H1 (cell line): Measurements from ENCODE around the gene DAAM1. TPM values are rescaled to one million over a fixed set of nuclear protein-coding genes. Genes with fewer than 3 reads are reported as not detected.

Experiments used
- CTCF ChIA-PET: fragments of 300-600 bp; sonication (Branson Sonifier 250); formaldehyde crosslinking; loops from one replicate; lab custom pipeline; 2021; ENCODE audit not compliant: partially characterized antibody; lab: Charles Lee
- POLR2A ChIA-PET: fragments of 300-600 bp; sonication (Branson Sonifier 250); formaldehyde crosslinking; loops from one replicate; lab custom pipeline; 2021; ENCODE audit warnings: inconsistent platforms; ENCODE audit not compliant: partially characterized antibody; lab: Charles Lee
- DNase-seq, 2 experiments: peaks; one replicate each; pipeline versions ENCODE4 v3.0.0 to v3.0.0-alpha.2; 2010 to 2022; ENCODE audit warnings: low spot score in 2 of 2, low read depth in 1 of 2, mixed read lengths in 1 of 2
- FAIRE-seq: peaks from 2 replicates; lab custom pipeline; 2011; peaks lifted over from hg19 to GRCh38; lab: Jason Lieb, UNC
- H2AFZ ChIP-seq: 2 replicates; pipeline ENCODE4 v1.8.1; 2012; ENCODE audit warnings: low read length, inconsistent platforms
- H2AK5ac ChIP-seq: 2 replicates; pipeline ENCODE4 v1.6.1; 2013; ENCODE audit warnings: low read depth, low read length
- H2BK120ac ChIP-seq: replicated peaks from 2 replicates; pipeline ENCODE3; 2013; ENCODE audit warnings: low read depth, low read length, inconsistent platforms
- H2BK12ac ChIP-seq: 2 replicates; pipeline ENCODE4 v1.6.1; 2013; ENCODE audit warnings: low read depth, low read length
- H2BK15ac ChIP-seq: 2 replicates; pipeline ENCODE4 v1.6.1; 2013; ENCODE audit warnings: low read length
- H2BK20ac ChIP-seq: 2 replicates; pipeline ENCODE4 v1.6.1; 2013; ENCODE audit warnings: low read length
- H2BK5ac ChIP-seq: 2 replicates; pipeline ENCODE4 v1.6.1; 2013; ENCODE audit warnings: low read depth, low read length
- H3K14ac ChIP-seq: 2 replicates; pipeline ENCODE4 v1.6.1; 2013; ENCODE audit warnings: inconsistent platforms; ENCODE audit not compliant: insufficient read length
- H3K18ac ChIP-seq: 2 replicates; pipeline ENCODE4 v1.6.1; 2013; ENCODE audit warnings: low read length; ENCODE audit errors: extremely low read depth
- H3K23ac ChIP-seq: 2 replicates; pipeline ENCODE4 v1.6.1; 2013; ENCODE audit warnings: inconsistent platforms; ENCODE audit not compliant: insufficient read length
- H3K23me2 ChIP-seq: 2 replicates; pipeline ENCODE4 v1.6.1; 2013; ENCODE audit warnings: low read depth, low read length
- H3K27ac ChIP-seq: 2 replicates; pipeline ENCODE4 v1.6.1; 2011; ENCODE audit warnings: low read depth, low read length, inconsistent platforms
- H3K27me3 ChIP-seq, 4 experiments: replicated peaks in 1 of 4; 1 replicate in 1 of 4; 2 replicates in 3 of 4; pipeline versions ENCODE4 v1.6.1 to v1.8.1; 2011 to 2013; ENCODE audit warnings: low read length in 3 of 4, mild to moderate bottlenecking in 3 of 4, inconsistent platforms in 2 of 4, mixed read lengths in 2 of 4, moderate library complexity in 1 of 4; ENCODE audit not compliant: control insufficient read depth in 3 of 4, insufficient read depth in 3 of 4; ENCODE audit errors: extremely low read depth in 1 of 4
- H3K36me3 ChIP-seq, 4 experiments: 2 replicates each; pipeline versions ENCODE4 v1.6.1 to v1.8.1; 2011 to 2013; ENCODE audit warnings: mild to moderate bottlenecking in 4 of 4, low read length in 3 of 4, moderate library complexity in 2 of 4, control low read depth in 1 of 4, inconsistent platforms in 1 of 4; ENCODE audit not compliant: insufficient read depth in 4 of 4, control insufficient read depth in 2 of 4
- H3K4ac ChIP-seq: replicated peaks from 2 replicates; pipeline ENCODE3; 2013; ENCODE audit warnings: low read length, low read depth, mixed read lengths, inconsistent platforms; ENCODE audit not compliant: insufficient read length
- H3K4me1 ChIP-seq, 4 experiments: replicated peaks in 1 of 4; 1 replicate in 1 of 4; 2 replicates in 3 of 4; pipeline versions ENCODE4 v1.6.1 to v1.8.1; 2011 to 2013; ENCODE audit warnings: low read length in 3 of 4, inconsistent platforms in 2 of 4, mixed read lengths in 1 of 4; ENCODE audit not compliant: insufficient read depth in 4 of 4, control insufficient read depth in 3 of 4
- H3K4me2 ChIP-seq, 2 experiments: 2 replicates each; pipeline versions ENCODE4 v1.6.1 to v1.8.1; 2011 to 2013; ENCODE audit warnings: low read depth in 2 of 2, low read length in 2 of 2, control low read depth in 1 of 2, inconsistent platforms in 1 of 2, mild to moderate bottlenecking in 1 of 2; ENCODE audit not compliant: insufficient read depth in 1 of 2
- H3K4me3 ChIP-seq, 4 experiments: fragments of 200-600, 300-600 bp in 1 of 4; sonication (generic), shearing (Covaris generic), sonication (Bioruptor Twin) in 1 of 4; 2 replicates each; pipeline versions ENCODE4 v1.5.1 to v1.8.1; 2011 to 2016; ENCODE audit warnings: low read length in 4 of 4, low read depth in 3 of 4, control low read depth in 2 of 4, inconsistent platforms in 2 of 4, mild to moderate bottlenecking in 2 of 4, mixed read lengths in 1 of 4, moderate library complexity in 1 of 4; ENCODE audit not compliant: insufficient read depth in 2 of 4; ENCODE audit errors: extremely low read depth in 1 of 4
- H3K56ac ChIP-seq: replicated peaks from 2 replicates; pipeline ENCODE3; 2013; ENCODE audit warnings: low read depth, mild to moderate bottlenecking, mixed read lengths, low read length, inconsistent platforms; ENCODE audit not compliant: insufficient read length
- H3K79me1 ChIP-seq: 2 replicates; pipeline ENCODE4 v1.6.1; 2013; ENCODE audit warnings: low read depth, low read length, control low read depth
- H3K79me2 ChIP-seq, 2 experiments: 2 replicates each; pipeline versions ENCODE4 v1.6.1 to v1.8.1; 2012 to 2013; ENCODE audit warnings: low read length in 2 of 2, mild to moderate bottlenecking in 2 of 2, inconsistent platforms in 1 of 2; ENCODE audit not compliant: insufficient read depth in 2 of 2, control insufficient read depth in 1 of 2
- H3K9ac ChIP-seq, 4 experiments: replicated peaks in 1 of 4; 1 replicate in 1 of 4; 2 replicates in 3 of 4; pipeline versions ENCODE4 v1.6.1 to v1.8.1; 2011 to 2013; ENCODE audit warnings: low read depth in 3 of 4, low read length in 3 of 4, control low read depth in 2 of 4, mild to moderate bottlenecking in 2 of 4, moderate library complexity in 2 of 4, inconsistent platforms in 1 of 4; ENCODE audit errors: extremely low read depth in 1 of 4
- H3K9me3 ChIP-seq, 2 experiments: 2 replicates each; pipeline versions ENCODE4 v1.6.1 to v1.8.1; 2012 to 2013; ENCODE audit warnings: mild to moderate bottlenecking in 2 of 2, moderate library complexity in 2 of 2, control low read depth in 1 of 2, inconsistent platforms in 1 of 2, low read depth in 1 of 2, low read length in 1 of 2, mixed read lengths in 1 of 2; ENCODE audit not compliant: insufficient read depth in 2 of 2
- H4K20me1 ChIP-seq, 2 experiments: replicated peaks in 1 of 2; 2 replicates each; pipeline versions ENCODE3 to v1.8.1; 2011 to 2013; ENCODE audit warnings: inconsistent platforms in 2 of 2, low read length in 2 of 2, mild to moderate bottlenecking in 1 of 2; ENCODE audit not compliant: insufficient read depth in 2 of 2, control insufficient read depth in 1 of 2
- H4K5ac ChIP-seq: 2 replicates; pipeline ENCODE4 v1.6.1; 2013; ENCODE audit warnings: low read length, low read depth, mixed read lengths, inconsistent platforms; ENCODE audit not compliant: insufficient read length
- H4K8ac ChIP-seq: 2 replicates; pipeline ENCODE4 v1.8.0; 2013; ENCODE audit warnings: mild to moderate bottlenecking, moderate library complexity, low read length, inconsistent platforms; ENCODE audit not compliant: insufficient read depth; ENCODE audit errors: extremely low read depth
- H4K91ac ChIP-seq: replicated peaks from 2 replicates; pipeline ENCODE3; 2013; ENCODE audit warnings: low read length, mixed read lengths, inconsistent platforms; ENCODE audit not compliant: insufficient read length
- EZH2 ChIP-seq: fragments of 200-600 bp; sonication (generic); IDR thresholded peaks from 2 replicates; pipeline ENCODE4 v1.7.1; 2012; ENCODE audit warnings: low read depth, mild to moderate bottlenecking, moderate library complexity, low read length, inconsistent platforms; ENCODE audit not compliant: severe bottlenecking
- HDAC2 ChIP-seq, 2 experiments: fragments of 300-600 bp in 1 of 2; sonication (generic) in 1 of 2; IDR thresholded peaks; 2 replicates each; pipeline ENCODE4 v1.6.1; 2011 to 2012; ENCODE audit warnings: low read depth in 2 of 2, low read length in 2 of 2, mild to moderate bottlenecking in 2 of 2, moderate library complexity in 2 of 2, borderline replicate concordance in 1 of 2, inconsistent platforms in 1 of 2
- NANOG ChIP-seq: IDR thresholded peaks from 2 replicates; pipeline ENCODE4 v1.6.1; 2011; ENCODE audit warnings: low read length, low read depth, mild to moderate bottlenecking, inconsistent platforms; ENCODE audit not compliant: insufficient read depth, poor library complexity, severe bottlenecking
- RXRA ChIP-seq: IDR thresholded peaks from 2 replicates; pipeline ENCODE4 v1.6.1; 2011; ENCODE audit warnings: low read depth, mild to moderate bottlenecking, low read length, moderate library complexity; ENCODE audit not compliant: insufficient read depth
- SIRT6 ChIP-seq: IDR thresholded peaks from one replicate; pipeline ENCODE4 v1.7.1; 2012; ENCODE audit warnings: low read length, inconsistent platforms
- TCF12 ChIP-seq: IDR thresholded peaks from 2 replicates; pipeline ENCODE4 v1.6.1; 2011; ENCODE audit warnings: low read depth, mild to moderate bottlenecking, low read length
- WGBS, 2 experiments: shearing (Covaris generic) in 1 of 2; methylation state at CpG; one replicate each; pipeline versions ENCODE4 v1.1.6 to v1.1.7; 2013 to 2015; ENCODE audit warnings: low lambda C conversion rate in 2 of 2, mixed read lengths in 2 of 2, inconsistent platforms in 1 of 2, low coverage in 1 of 2, missing lambda C conversion rate in 1 of 2; ENCODE audit not compliant: insufficient replicate concordance in 2 of 2, insufficient coverage in 1 of 2, insufficient read length in 1 of 2; ENCODE audit errors: extremely low coverage in 1 of 2, missing lambda C conversion rate in 1 of 2; 5-methylcytosine and 5-hydroxymethylcytosine counted together
- polyA plus RNA-seq, 7 experiments: library from polyadenylated mRNA; depleted of rRNA in 3 of 7; stranded (reverse) in 5 of 7; unstranded in 2 of 7; fragments of >200 nt in 5 of 7; fragments of 200-250 nt in 2 of 7; gene quantifications; 1 replicate in 5 of 7; 2 replicates in 1 of 7; 4 replicates in 1 of 7; pipeline versions ENCODE4 v1.2.1 to v1.2.3, GENCODE V29; 2011 to 2013; ENCODE audit warnings: missing spikeins in 2 of 7, mixed read lengths in 2 of 7
- total RNA-seq: library from RNA; stranded (reverse); fragmentation: NEBNext Ultra II Directional; extraction: Animal tissue kit (Norgen Biotek cat#: 25700); gene quantifications from 2 replicates; pipeline ENCODE4 v1.2.1, GENCODE V29; 2021
- TF ChIP-seq, protein P1 (sequence below): IDR thresholded peaks from 2 replicates; pipeline ENCODE4 v1.6.1; 2012; ENCODE audit warnings: low read length, inconsistent platforms

The DAAM1 gene
- total and polyA plus RNA-seq, 2 of the 8 experiments (the other 6 are each of a cell fraction or from before 2014, with no cell fraction given) = 5.0 to 44.9 TPM

DNA sequence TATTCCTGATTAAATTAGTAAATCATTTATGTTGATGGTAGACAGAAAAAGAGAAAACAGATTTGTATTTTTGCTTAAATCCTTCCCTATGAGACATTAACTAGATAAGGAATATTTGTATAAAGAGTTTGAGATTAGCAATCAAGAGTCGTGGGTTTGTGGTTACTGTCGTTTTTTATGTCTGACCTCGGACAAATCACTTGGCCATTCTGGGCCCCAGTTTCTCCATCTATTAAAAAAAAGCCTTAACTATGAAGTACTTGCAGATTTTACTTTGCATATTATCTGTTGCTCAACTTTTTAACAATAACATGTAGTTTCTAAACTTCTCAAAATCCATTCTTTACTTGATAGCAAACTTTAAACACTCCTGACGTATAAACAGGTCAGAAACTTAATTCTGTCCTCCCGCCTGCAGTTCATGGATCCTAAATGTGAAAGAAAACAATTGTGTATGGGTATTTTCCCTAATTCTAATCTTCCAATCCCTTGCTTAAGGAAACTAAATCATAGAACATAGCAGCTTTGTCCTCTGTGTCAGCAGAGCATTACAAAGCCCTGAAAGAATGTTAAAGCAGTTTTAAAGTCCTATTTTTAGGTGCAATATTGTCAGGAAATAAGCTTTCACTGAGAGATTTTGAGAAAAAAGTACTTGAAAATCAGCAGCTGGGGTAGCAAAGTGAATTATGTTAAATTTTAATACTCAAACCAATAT, 158.5 kb downstream of the DAAM1 start:
- H3K14ac ChIP-seq = no peak overlapping the region
- no peak overlapping the region for H2AFZ ChIP-seq
- no peak overlapping the region for H4K5ac ChIP-seq
- H2BK15ac ChIP-seq = no peak overlapping the region
- peaks cover 0 to 3% (median 3%) of the 10 kb centered on the region in 4 experiments; a peak in 4 of 8 replicates for H3K36me3 ChIP-seq
- H4K20me1 ChIP-seq = peaks cover 0 to 2% of the 10 kb centered on the region in 2 experiments
- no peak overlapping the region for H3K56ac ChIP-seq
- H3K23me2 ChIP-seq = no peaks in the 10 kb centered on the region
- H2BK12ac ChIP-seq = no peak overlapping the region
- H3K4me3 ChIP-seq = no peak overlapping the region
- WGBS, 2 experiments = 83% methylated on average over 5 of the region's 5 CpGs; no CpG with 5 or more reads in 1 of the 2 experiments
- no peak overlapping the region for H2BK20ac ChIP-seq
- no peak overlapping the region for H4K91ac ChIP-seq
- no peaks in the 10 kb centered on the region for H3K79me1 ChIP-seq
- no peak overlapping the region for H3K27ac ChIP-seq
- H3K79me2 ChIP-seq = no peaks in the 10 kb centered on the region
- H3K9me3 ChIP-seq = no peaks in the 10 kb centered on the region
- H3K4me1 ChIP-seq = peaks cover 0 to 10% (median 4%) of the 10 kb centered on the region in 4 experiments; a peak in 4 of 7 replicates
- H3K18ac ChIP-seq = no peak overlapping the region
- H3K4me2 ChIP-seq = no peak overlapping the region
- H3K27me3 ChIP-seq = no peaks in the 10 kb centered on the region
- no peak overlapping the region for H3K9ac ChIP-seq
- no peak overlapping the region for H2BK5ac ChIP-seq
- H2BK120ac ChIP-seq = no peak overlapping the region
- FAIRE-seq (no peak), DNase-seq (no peak)
- no peak overlapping the region for H2AK5ac ChIP-seq
- ChIA-PET CTCF (no interaction called here), POLR2A (no interaction called here)
- H4K8ac ChIP-seq = no peak overlapping the region
- no peak overlapping the region for H3K4ac ChIP-seq
- H3K23ac ChIP-seq = no peak overlapping the region
- TF ChIP-seq SIRT6 (no peak), EZH2 (no peak), NANOG (no peak), RXRA (no peak), TCF12 (no peak), HDAC2 (IDR thresholded peaks at IDR 0.05; ENCODE audit: borderline replicate concordance in 1 of 2, low read depth in 2 of 2, low read length in 2 of 2) (no peak)
- TF ChIP-seq, protein P1, sequence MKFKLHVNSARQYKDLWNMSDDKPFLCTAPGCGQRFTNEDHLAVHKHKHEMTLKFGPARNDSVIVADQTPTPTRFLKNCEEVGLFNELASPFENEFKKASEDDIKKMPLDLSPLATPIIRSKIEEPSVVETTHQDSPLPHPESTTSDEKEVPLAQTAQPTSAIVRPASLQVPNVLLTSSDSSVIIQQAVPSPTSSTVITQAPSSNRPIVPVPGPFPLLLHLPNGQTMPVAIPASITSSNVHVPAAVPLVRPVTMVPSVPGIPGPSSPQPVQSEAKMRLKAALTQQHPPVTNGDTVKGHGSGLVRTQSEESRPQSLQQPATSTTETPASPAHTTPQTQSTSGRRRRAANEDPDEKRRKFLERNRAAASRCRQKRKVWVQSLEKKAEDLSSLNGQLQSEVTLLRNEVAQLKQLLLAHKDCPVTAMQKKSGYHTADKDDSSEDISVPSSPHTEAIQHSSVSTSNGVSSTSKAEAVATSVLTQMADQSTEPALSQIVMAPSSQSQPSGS = no peak
